Kidney glomerular epithelial cell (primary cell): ENCODE data around the gene PDE4D.
"Not testable (repeated sequence)": the region's sequence is repeated elsewhere in the genome, so short reads cannot be mapped to it uniquely, and the experiment has no call there.

Experiments
- DNase-seq: peaks from one replicate; lab custom pipeline; 2025; lab: John Stamatoyannopoulos, UW

PDE4D gene

GRCh38 chr5:59799668-59800346 lies 93.7 kb downstream of the PDE4D start:
- DNase-seq, result peak; percentile 47

- DNase-seq, result peak; percentile 63
Measured at GRCh38 chr5:59798862-59799667, 94.5 kb downstream of the PDE4D start.

- no peak for DNase-seq
Measured at GRCh38 chr5:59795141-59795540, 98.4 kb downstream of the PDE4D start.

- DNase-seq, result peak; percentile 57
Measured at GRCh38 chr5:59792983-59793585, 100.4 kb downstream of the PDE4D start.

- DNase-seq, result no peak
Measured at GRCh38 chr5:59791617-59792016, 101.9 kb downstream of the PDE4D start.

GRCh38 chr5:59790776-59791475 lies 102.6 kb downstream of the PDE4D start:
- no peak for DNase-seq

- DNase-seq, result no peak
Measured at GRCh38 chr5:59790376-59790775, 103.2 kb downstream of the PDE4D start.

GRCh38 chr5:59789894-59790293 lies 103.6 kb downstream of the PDE4D start:
- no peak for DNase-seq

- no peak for DNase-seq
Measured at GRCh38 chr5:59789197-59789596, 104.3 kb downstream of the PDE4D start.

- no peak for DNase-seq
Measured at GRCh38 chr5:59786334-59786805, 107.2 kb downstream of the PDE4D start.

GRCh38 chr5:59785676-59786333 lies 107.7 kb downstream of the PDE4D start:
- no peak for DNase-seq

- not testable (repeated sequence) for DNase-seq
Measured at GRCh38 chr5:59784708-59785107, 108.8 kb downstream of the PDE4D start.

- no peak for DNase-seq
Measured at GRCh38 chr5:59783264-59783663, 110.3 kb downstream of the PDE4D start.

- DNase-seq, result no peak
Measured at GRCh38 chr5:59782856-59783255, 110.7 kb downstream of the PDE4D start.

- DNase-seq, result no peak
Measured at GRCh38 chr5:59779453-59779852, 114.1 kb downstream of the PDE4D start.

- no peak for DNase-seq
Measured at GRCh38 chr5:59777028-59777427, 116.5 kb downstream of the PDE4D start.

GRCh38 chr5:59773294-59773693 lies 120.2 kb downstream of the PDE4D start:
- DNase-seq, result peak; percentile 10

- no peak for DNase-seq
Measured at GRCh38 chr5:59772757-59773156, 120.8 kb downstream of the PDE4D start.

- no peak for DNase-seq
Measured at GRCh38 chr5:59772206-59772605, 121.3 kb downstream of the PDE4D start.

GRCh38 chr5:59770953-59771352 lies 122.6 kb downstream of the PDE4D start:
- no peak for DNase-seq

GRCh38 chr5:59769832-59770231 lies 123.7 kb downstream of the PDE4D start:
- DNase-seq, result no peak

- no peak for DNase-seq
Measured at GRCh38 chr5:59769041-59769360, 124.5 kb downstream of the PDE4D start.
